Peyer's patch (tissue), 4 donors: ENCODE results near the gene SCP2.

Experiments
- CTCF ChIP-seq, 6 experiments: fragments of 450-650 bp in 4 of 6; fragments of 200-600 bp in 2 of 6; sonication (generic) in 1 of 6; IDR thresholded peaks; one replicate each; pipeline ENCODE4 v1.5.1; 2017 to 2019; ENCODE audit warnings: antibody characterized with exemption in 6 of 6, mild to moderate bottlenecking in 3 of 6, moderate library complexity in 1 of 6
- POLR2A ChIP-seq, 2 donors: fragments of 450-650 bp; IDR thresholded peaks; one replicate each; pipeline ENCODE4 v1.5.1; 2017; ENCODE audit warnings: antibody characterized with exemption in 2 of 2, mild to moderate bottlenecking in 2 of 2, moderate library complexity in 2 of 2

- TF ChIP-seq CTCF (IDR thresholded peaks at IDR 0.05) (no peak), POLR2A (IDR thresholded peaks at IDR 0.05) (no peak)
Observed at GRCh38 chr1:52952112-52952511, 25.0 kb downstream of the SCP2 start.
